ENCODE measurements around the gene ASTN2.

DNA sequence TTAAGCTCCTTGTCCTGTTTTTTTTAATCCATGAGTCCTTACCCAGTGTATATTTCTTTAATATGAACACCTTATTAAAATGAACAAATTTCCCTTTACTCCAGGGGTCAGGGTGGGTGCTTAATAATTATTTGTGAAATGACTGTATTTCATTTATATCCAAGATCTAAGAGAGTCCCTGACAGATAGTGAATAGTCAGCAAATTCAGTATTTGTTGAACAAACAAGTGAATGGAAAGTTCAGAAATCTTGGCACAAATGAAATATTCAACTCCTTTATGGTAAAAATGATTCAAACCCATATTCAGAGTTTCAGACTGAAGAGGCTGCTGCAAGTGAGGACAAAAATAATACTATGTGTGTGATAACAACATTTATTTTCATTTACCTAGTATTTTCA lies 59.9 kb downstream of the ASTN2 start:
- no peak for TF ChIP-seq GATA2 (IDR thresholded peaks at IDR 0.05; ENCODE audit: low read depth, low read length)
- no peak for TF ChIP-seq GATA3 (IDR thresholded peaks at IDR 0.05; ENCODE audit: low read depth, low read length)

All from SH-SY5Y (cell line).